Breast epithelium (tissue), 3 donors: Measurements from ENCODE around the gene LYSMD2.

Source experiments
- CTCF ChIP-seq, 3 donors: fragments of 450-650 bp; IDR thresholded peaks; one replicate each; pipeline ENCODE4 v1.5.1; 2016 to 2017; ENCODE audit warnings: antibody characterized with exemption in 3 of 3, mild to moderate bottlenecking in 3 of 3, moderate library complexity in 3 of 3
- POLR2A ChIP-seq: fragments of 450-650 bp; IDR thresholded peaks from one replicate; pipeline ENCODE4 v1.6.1; 2016; ENCODE audit warnings: antibody characterized with exemption, mild to moderate bottlenecking, moderate library complexity
- POLR2AphosphoS5 ChIP-seq, 3 donors: sonication (generic); formaldehyde crosslinking; IDR thresholded peaks; one replicate each; pipeline ENCODE4 v1.6.1; 2017; ENCODE audit warnings: antibody characterized with exemption in 3 of 3

GRCh38 chr15:51699373-51699772, 38.1 kb downstream of the LYSMD2 start:
- TF ChIP-seq CTCF (IDR thresholded peaks at IDR 0.05): no peak
- no peak for TF ChIP-seq POLR2A
- no peak for TF ChIP-seq POLR2AphosphoS5 (IDR thresholded peaks at IDR 0.05)
